GM23248 (cell line): Measurements from ENCODE around the gene SYK. TPM values are rescaled to one million over a fixed set of nuclear protein-coding genes. Genes with fewer than 3 reads are reported as not detected.

Experiments used
- DNase-seq: peaks from one replicate; pipeline ENCODE4 v3.0.0-alpha.2; 2015
- H2AFZ ChIP-seq: fragments of 200-600 bp; sonication (generic); 2 replicates; pipeline ENCODE4 v1.6.1; 2016; ENCODE audit warnings: antibody characterized with exemption
- H3F3A ChIP-seq: fragments of 200-600 bp; sonication (generic); 2 replicates; pipeline ENCODE4 v1.6.1; 2016; ENCODE audit warnings: mild to moderate bottlenecking, antibody characterized with exemption, mixed run types; ENCODE audit not compliant: insufficient read depth
- H3K27ac ChIP-seq: fragments of 200-600 bp; sonication (generic); 2 replicates; pipeline ENCODE4 v1.5.1; 2016; ENCODE audit warnings: mild to moderate bottlenecking
- H3K27me3 ChIP-seq: fragments of 200-600 bp; sonication (generic); replicated peaks from 2 replicates; pipeline ENCODE4 v1.6.1; 2016; ENCODE audit warnings: mild to moderate bottlenecking; ENCODE audit not compliant: insufficient read depth
- H3K36me3 ChIP-seq: fragments of 200-600 bp; sonication (generic); 2 replicates; pipeline ENCODE4 v1.6.1; 2016; ENCODE audit warnings: low read depth, mild to moderate bottlenecking
- H3K4me1 ChIP-seq: fragments of 200-600 bp; sonication (generic); 2 replicates; pipeline ENCODE4 v1.6.1; 2016; ENCODE audit warnings: mild to moderate bottlenecking; ENCODE audit not compliant: insufficient read depth
- H3K4me2 ChIP-seq: fragments of 200-600 bp; sonication (generic); one replicate; pipeline ENCODE4 v1.6.1; 2016; ENCODE audit warnings: mild to moderate bottlenecking; ENCODE audit not compliant: unreplicated experiment
- H3K4me3 ChIP-seq: fragments of 200-600 bp; sonication (generic); 2 replicates; pipeline ENCODE4 v1.5.1; 2016; ENCODE audit warnings: mild to moderate bottlenecking
- H3K79me2 ChIP-seq: fragments of 200-600 bp; sonication (generic); 2 replicates; pipeline ENCODE4 v1.6.1; 2016; ENCODE audit warnings: mild to moderate bottlenecking; ENCODE audit not compliant: insufficient read depth
- H3K9ac ChIP-seq: fragments of 200-600 bp; sonication (generic); 2 replicates; pipeline ENCODE4 v1.6.1; 2016; ENCODE audit warnings: mild to moderate bottlenecking
- H3K9me2 ChIP-seq: fragments of 200-600 bp; sonication (generic); 2 replicates; pipeline ENCODE4 v1.6.1; 2016; ENCODE audit warnings: mixed run types, mild to moderate bottlenecking, moderate library complexity; ENCODE audit not compliant: insufficient read depth
- H3K9me3 ChIP-seq: fragments of 200-600 bp; sonication (generic); one replicate; pipeline ENCODE4 v1.6.1; 2017; ENCODE audit warnings: low read depth
- H4K20me1 ChIP-seq: fragments of 200-600 bp; sonication (generic); 2 replicates; pipeline ENCODE4 v1.6.0; 2016; ENCODE audit not compliant: insufficient read depth
- EZH2 ChIP-seq: fragments of 200-600 bp; sonication (generic); IDR thresholded peaks from 2 replicates; pipeline ENCODE4 v1.6.1; 2018; ENCODE audit warnings: antibody characterized with exemption, mild to moderate bottlenecking; ENCODE audit not compliant: insufficient read depth, poor library complexity, severe bottlenecking
- EZH2phosphoT487 ChIP-seq: fragments of 200-600 bp; sonication (generic); IDR thresholded peaks from 2 replicates; pipeline ENCODE4 v1.6.1; 2018; ENCODE audit warnings: antibody characterized with exemption, moderate library complexity, mild to moderate bottlenecking, low read depth; ENCODE audit not compliant: insufficient read depth
- WGBS, 2 experiments: methylation state at CpG; one replicate each; pipeline ENCODE4 v1.1.6; 2015 to 2017; ENCODE audit warnings: low lambda C conversion rate in 2 of 2, low coverage in 1 of 2; ENCODE audit errors: missing lambda C conversion rate in 2 of 2; 5-methylcytosine and 5-hydroxymethylcytosine counted together
- in situ Hi-C: fragments of 300-500 bp; cut with MboI; formaldehyde crosslinking; loops from 2 replicates; pipeline ENCODE4 v1.15.0; 2020
- polyA plus RNA-seq: library from polyadenylated mRNA; unstranded; fragments of >200 nt; fragmentation: Nextera tagmentation; extraction: Ambion mirVana; gene quantifications from 2 replicates; pipeline ENCODE4 v1.2.1, GENCODE V29; 2016
- total RNA-seq: library from RNA; depleted of rRNA; stranded (reverse); fragments of >200 nt; shearing (Covaris generic); gene quantifications from 2 replicates; pipeline ENCODE4 v1.2.3, GENCODE V29; 2014

Gene SYK
- total and polyA plus RNA-seq, 2 experiments from 2014 or later = not detected

- Histone ChIP-seq H3K36me3 (no peaks in the 10 kb centered on the region), H3K4me3 (no peak overlapping the region), H2AFZ (no peak overlapping the region), H3K9ac (no peak overlapping the region), H3K4me1 (no peaks in the 10 kb centered on the region), H4K20me1 (no peaks in the 10 kb centered on the region), H3K79me2 (no peaks in the 10 kb centered on the region), H3K27ac (no peak overlapping the region), H3K9me2 (no peaks in the 10 kb centered on the region), H3K9me3 (no peaks in the 10 kb centered on the region), H3K4me2 (no peak overlapping the region), H3K27me3 (no peaks in the 10 kb centered on the region), H3F3A (no peaks in the 10 kb centered on the region)
- WGBS, 2 experiments = 13 to 16% methylated on average over 7 of the region's 7 CpGs
- TF ChIP-seq EZH2 (no peak), EZH2phosphoT487 (no peak)
- DNase-seq = peak; percentile 84
- in situ Hi-C loops = loop anchor here (10.0 kb wide), 2 partner anchors 520 to 760 kb away; no protein-coding TSS in a partner anchor
Measured at GRCh38 chr9:90914868-90915483, 113.4 kb downstream of the SYK start.

- no peak overlapping the region for H3K27ac ChIP-seq
- in situ Hi-C loops = loop anchor here (10.0 kb wide), 2 partner anchors 519 to 759 kb away; no protein-coding TSS in a partner anchor
- H4K20me1 ChIP-seq = no peaks in the 10 kb centered on the region
- no peaks in the 10 kb centered on the region for H3K4me1 ChIP-seq
- H3K9me2 ChIP-seq = no peaks in the 10 kb centered on the region
- no peak overlapping the region for H3K4me2 ChIP-seq
- no peaks in the 10 kb centered on the region for H3K9me3 ChIP-seq
- no peaks in the 10 kb centered on the region for H3F3A ChIP-seq
- no peaks in the 10 kb centered on the region for H3K36me3 ChIP-seq
- no peak overlapping the region for H2AFZ ChIP-seq
- H3K79me2 ChIP-seq = no peaks in the 10 kb centered on the region
- DNase-seq = peak; percentile 68
- 66 to 70% methylated on average over 6 of the region's 6 CpGs for WGBS, 2 experiments
- H3K9ac ChIP-seq = no peak overlapping the region
- H3K4me3 ChIP-seq = no peak overlapping the region
- TF ChIP-seq EZH2 (no peak), EZH2phosphoT487 (no peak)
- no peaks in the 10 kb centered on the region for H3K27me3 ChIP-seq
Measured at GRCh38 chr9:90915693-90916092, 114.1 kb downstream of the SYK start.

- Histone ChIP-seq H3K9me3 (no peaks in the 10 kb centered on the region), H3K4me2 (no peak overlapping the region), H4K20me1 (no peaks in the 10 kb centered on the region), H3K27ac (no peak overlapping the region), H2AFZ (no peak overlapping the region), H3F3A (no peaks in the 10 kb centered on the region), H3K79me2 (no peaks in the 10 kb centered on the region), H3K4me1 (no peaks in the 10 kb centered on the region), H3K27me3 (no peaks in the 10 kb centered on the region), H3K4me3 (no peak overlapping the region), H3K9ac (no peak overlapping the region), H3K36me3 (no peaks in the 10 kb centered on the region), H3K9me2 (no peaks in the 10 kb centered on the region)
- DNase-seq = peak; percentile 50
- in situ Hi-C loops = loop anchor here (10.0 kb wide), 2 partner anchors 519 to 759 kb away; no protein-coding TSS in a partner anchor
- TF ChIP-seq EZH2phosphoT487 = no peak
- 76 to 78% methylated on average over 11 of the region's 11 CpGs for WGBS, 2 experiments
Measured at GRCh38 chr9:90916147-90916734, 114.6 kb downstream of the SYK start.

- H3K36me3 ChIP-seq = no peaks in the 10 kb centered on the region
- no peak overlapping the region for H3K9ac ChIP-seq
- no peaks in the 10 kb centered on the region for H3F3A ChIP-seq
- no peak overlapping the region for H3K27ac ChIP-seq
- H3K27me3 ChIP-seq = no peaks in the 10 kb centered on the region
- H3K4me1 ChIP-seq = no peaks in the 10 kb centered on the region
- H3K79me2 ChIP-seq = no peaks in the 10 kb centered on the region
- H3K9me2 ChIP-seq = no peaks in the 10 kb centered on the region
- no peak for DNase-seq
- H3K9me3 ChIP-seq = no peaks in the 10 kb centered on the region
- TF ChIP-seq EZH2 = no peak
- H4K20me1 ChIP-seq = no peaks in the 10 kb centered on the region
- no peak overlapping the region for H2AFZ ChIP-seq
- in situ Hi-C loops = loop anchor here (10.0 kb wide), 2 partner anchors 515 to 755 kb away; no protein-coding TSS in a partner anchor
- 40 to 51% methylated on average over 10 of the region's 10 CpGs for WGBS, 2 experiments
- no peak overlapping the region for H3K4me3 ChIP-seq
- H3K4me2 ChIP-seq = no peak overlapping the region
Measured at GRCh38 chr9:90919883-90920282, 118.3 kb downstream of the SYK start.
